Measurements from ENCODE around the gene CCNJL. TPM values are rescaled to one million over a fixed set of nuclear protein-coding genes. Genes with fewer than 3 reads are reported as not detected.

The CCNJL gene
- total RNA-seq, 1 donor from 2014 or later = 5.6 TPM

DNA sequence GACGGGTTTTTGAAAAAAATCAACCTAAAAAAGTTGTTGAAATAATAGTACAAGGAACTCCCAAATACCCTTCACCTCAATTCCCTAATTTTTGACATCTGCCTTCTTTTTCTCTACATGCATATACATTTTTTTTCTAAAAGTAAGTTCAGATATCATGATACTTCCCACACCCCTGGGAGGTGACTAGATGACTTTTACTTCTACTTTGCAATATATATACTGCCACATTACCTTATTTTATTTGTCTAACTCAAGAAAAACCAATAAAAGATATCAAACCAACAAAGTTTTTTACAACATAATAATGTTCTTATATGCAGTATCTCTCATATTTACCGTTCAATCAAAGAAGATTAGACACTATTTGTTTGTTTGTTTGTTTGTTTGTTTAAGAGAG, 31.1 kb downstream of the CCNJL start:
- Histone ChIP-seq H3K4me3 (no peak overlapping the region), H3K27me3 (no peaks in the 10 kb centered on the region), H3K4me1 (no peaks in the 10 kb centered on the region), H3K27ac (no peak overlapping the region), H3K36me3 (no peaks in the 10 kb centered on the region), H3K9me3 (no peaks in the 10 kb centered on the region)
- TF ChIP-seq POLR2AphosphoS5 (IDR thresholded peaks at IDR 0.05; ENCODE audit: insufficient read depth in 1 of 2, low read depth in 1 of 2) (no peak), CTCF (IDR thresholded peaks at IDR 0.05) (no peak), POLR2A (IDR thresholded peaks at IDR 0.05) (no peak)
- intact Hi-C loops (cut with DNase I) = no loop called here
- DNase-seq (ENCODE audit: extremely low spot score in 2 of 2) = no peak

DNA sequence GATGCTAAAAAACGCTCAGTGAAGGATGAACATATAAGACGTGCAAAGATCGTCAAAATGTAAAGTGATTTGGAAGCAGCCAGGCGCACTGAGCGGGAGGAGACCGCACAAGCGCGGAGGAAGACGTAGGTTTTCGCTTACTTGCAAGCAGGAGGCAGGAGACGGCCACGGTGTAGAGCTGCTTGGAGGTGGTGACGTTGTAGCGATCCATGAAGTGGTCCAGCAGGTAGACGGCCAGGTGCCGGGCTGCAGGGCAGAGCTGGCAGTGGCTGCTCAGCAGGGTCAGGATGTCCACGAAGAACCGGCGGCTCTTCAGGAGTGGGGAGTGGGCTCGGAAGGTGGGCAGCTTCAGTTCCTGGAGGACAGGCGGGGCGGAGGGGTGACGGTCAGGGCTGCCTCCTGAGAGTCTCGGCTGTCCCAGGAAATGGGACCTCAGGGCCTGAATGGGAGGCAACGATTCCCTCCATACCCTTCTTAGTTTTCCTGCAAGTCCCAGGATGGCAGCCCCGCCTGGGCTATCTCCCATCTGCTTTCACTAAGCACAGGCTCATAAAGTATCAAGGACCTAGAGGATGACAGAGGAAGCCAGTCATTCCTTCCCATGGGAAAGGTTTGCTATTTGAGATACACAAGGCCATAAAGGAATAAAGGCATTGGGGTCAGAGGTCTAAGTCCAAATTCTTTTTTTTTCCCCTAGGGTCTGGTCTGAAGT, 31.8 kb downstream of the CCNJL start:
- TF ChIP-seq CTCF (IDR thresholded peaks at IDR 0.05) (no peak), POLR2A (IDR thresholded peaks at IDR 0.05) (no peak), POLR2AphosphoS5 (IDR thresholded peaks at IDR 0.05; ENCODE audit: insufficient read depth in 1 of 2, low read depth in 1 of 2) (no peak)
- DNase-seq (ENCODE audit: extremely low spot score in 2 of 2) = no peak
- intact Hi-C loops (cut with DNase I) = no loop called here
- Histone ChIP-seq H3K27me3 (no peaks in the 10 kb centered on the region), H3K9me3 (no peaks in the 10 kb centered on the region), H3K4me1 (no peaks in the 10 kb centered on the region), H3K36me3 (no peaks in the 10 kb centered on the region), H3K4me3 (no peak overlapping the region), H3K27ac (no peak overlapping the region)

DNA sequence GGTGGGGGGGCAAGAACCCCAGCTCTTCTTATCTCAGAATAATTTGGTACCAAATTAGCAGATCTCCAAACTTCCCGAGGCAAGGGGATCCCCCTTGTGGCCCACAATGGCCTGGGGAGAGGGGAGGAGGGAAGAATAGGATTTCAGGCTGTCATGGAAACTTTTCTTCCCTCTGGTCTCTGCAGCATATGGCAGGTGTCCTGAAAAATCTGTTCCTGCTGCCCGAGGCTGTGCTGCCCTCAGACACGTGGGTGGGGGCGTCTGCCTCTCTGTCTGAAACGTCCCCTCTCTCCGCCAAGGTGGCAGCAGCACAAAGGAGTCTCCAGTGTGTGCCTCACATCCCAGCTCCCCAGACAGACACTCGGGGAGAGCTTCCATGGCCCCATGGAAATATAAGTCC, 34.0 kb downstream of the CCNJL start:
- DNase-seq (ENCODE audit: extremely low spot score in 2 of 2) = no peak
- Histone ChIP-seq H3K4me3 (no peak overlapping the region), H3K27me3 (no peaks in the 10 kb centered on the region), H3K9me3 (no peaks in the 10 kb centered on the region), H3K36me3 (no peaks in the 10 kb centered on the region), H3K4me1 (no peaks in the 10 kb centered on the region), H3K27ac (no peak overlapping the region)
- intact Hi-C loops (cut with DNase I) = no loop called here
- TF ChIP-seq POLR2A (IDR thresholded peaks at IDR 0.05) (no peak), POLR2AphosphoS5 (IDR thresholded peaks at IDR 0.05; ENCODE audit: insufficient read depth in 1 of 2, low read depth in 1 of 2) (no peak), CTCF (IDR thresholded peaks at IDR 0.05) (no peak)

GRCh38 chr5:160274483-160274931, 37.9 kb downstream of the CCNJL start:
- no peak for TF ChIP-seq POLR2AphosphoS5 (IDR thresholded peaks at IDR 0.05; ENCODE audit: insufficient read depth in 1 of 2, low read depth in 1 of 2)
- no peak for TF ChIP-seq CTCF (IDR thresholded peaks at IDR 0.05)
- no peak for TF ChIP-seq POLR2A (IDR thresholded peaks at IDR 0.05)
- Histone ChIP-seq H3K27ac (no peak overlapping the region), H3K4me3 (no peak overlapping the region), H3K27me3 (no peaks in the 10 kb centered on the region), H3K36me3 (no peaks in the 10 kb centered on the region), H3K9me3 (no peaks in the 10 kb centered on the region), H3K4me1 (peaks cover 12% of the 10 kb centered on the region)
- no peak for DNase-seq (ENCODE audit: extremely low spot score in 2 of 2)
- intact Hi-C loops (cut with DNase I) = no loop called here

DNA sequence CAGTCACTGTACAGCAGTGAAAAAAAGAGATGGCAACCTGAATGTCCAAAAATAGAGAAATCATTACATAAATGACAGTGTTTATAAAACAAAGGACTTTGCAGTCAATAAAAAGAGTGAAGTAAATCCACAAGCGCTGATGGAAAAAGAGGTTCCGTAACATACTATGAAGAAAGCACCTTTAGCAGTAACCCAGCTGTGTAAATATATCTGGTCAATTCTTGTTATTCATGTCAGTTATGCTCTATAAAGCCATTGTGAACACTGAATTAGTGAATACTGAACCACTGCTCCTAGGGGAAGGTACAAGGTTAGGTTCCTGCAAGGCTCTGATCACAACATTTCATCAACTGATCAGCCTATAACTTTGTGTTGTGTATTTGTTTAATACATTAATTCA, 39.5 kb downstream of the CCNJL start:
- H3K27me3 ChIP-seq = no peaks in the 10 kb centered on the region
- H3K4me1 ChIP-seq = peaks cover 23% of the 10 kb centered on the region
- no peaks in the 10 kb centered on the region for H3K9me3 ChIP-seq
- no peak overlapping the region for H3K4me3 ChIP-seq
- intact Hi-C loops (cut with DNase I) = no loop called here
- no peaks in the 10 kb centered on the region for H3K36me3 ChIP-seq
- DNase-seq (ENCODE audit: extremely low spot score in 2 of 2) = no peak
- H3K27ac ChIP-seq = no peak overlapping the region
- TF ChIP-seq CTCF (IDR thresholded peaks at IDR 0.05) = no peak
- no peak for TF ChIP-seq POLR2A (IDR thresholded peaks at IDR 0.05)
- no peak for TF ChIP-seq POLR2AphosphoS5 (IDR thresholded peaks at IDR 0.05; ENCODE audit: insufficient read depth in 1 of 2, low read depth in 1 of 2)

Data from vagina (tissue), 2 donors.